Measurements from ENCODE around the gene RAB39B.
"Not testable (repeated sequence)": the region's sequence is repeated elsewhere in the genome, so short reads cannot be mapped to it uniquely, and the experiment has no call there.

The RAB39B gene, protein sequence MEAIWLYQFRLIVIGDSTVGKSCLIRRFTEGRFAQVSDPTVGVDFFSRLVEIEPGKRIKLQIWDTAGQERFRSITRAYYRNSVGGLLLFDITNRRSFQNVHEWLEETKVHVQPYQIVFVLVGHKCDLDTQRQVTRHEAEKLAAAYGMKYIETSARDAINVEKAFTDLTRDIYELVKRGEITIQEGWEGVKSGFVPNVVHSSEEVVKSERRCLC

DNA sequence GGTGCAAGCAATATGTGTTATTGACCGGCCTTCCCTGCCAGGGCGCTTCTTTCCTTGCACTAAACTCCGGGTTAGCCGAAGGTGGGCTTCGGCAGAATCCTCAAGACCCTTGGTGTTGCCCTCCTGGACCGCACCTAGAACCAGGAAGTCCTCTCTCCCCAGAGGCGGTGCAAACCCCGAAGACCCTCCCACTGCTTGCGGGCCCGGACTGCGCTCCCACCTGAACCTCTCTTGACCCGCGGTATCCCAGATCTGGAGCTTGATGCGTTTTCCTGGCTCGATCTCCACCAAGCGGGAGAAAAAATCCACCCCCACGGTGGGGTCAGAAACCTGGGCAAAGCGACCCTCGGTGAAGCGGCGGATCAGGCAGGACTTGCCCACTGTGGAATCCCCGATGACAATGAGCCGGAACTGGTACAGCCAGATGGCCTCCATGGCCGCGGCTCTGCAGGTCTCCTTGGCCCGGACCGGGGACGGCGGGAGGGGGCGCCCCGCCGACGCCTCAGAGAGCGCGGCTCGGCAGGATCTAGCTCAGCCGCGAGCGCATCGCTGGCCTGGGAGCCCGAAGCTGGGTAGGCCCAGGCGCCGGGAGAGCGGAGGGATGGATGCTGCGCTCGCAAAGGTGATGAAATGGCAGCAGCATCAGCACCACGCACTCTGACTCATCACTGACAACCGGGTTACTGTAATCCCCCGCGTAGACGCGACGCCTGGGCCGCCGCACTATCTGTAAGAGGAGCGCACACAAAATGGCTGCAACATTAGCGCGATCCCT is at the start of gene RAB39B:
Gene RAB39B (minus strand): TSS at position 638 of the 775 bp plus-strand sequence. CDS start 203 bp downstream, at position 435.
- peak; percentile 64 for DNase-seq (ENCODE audit: low spot score)

DNA sequence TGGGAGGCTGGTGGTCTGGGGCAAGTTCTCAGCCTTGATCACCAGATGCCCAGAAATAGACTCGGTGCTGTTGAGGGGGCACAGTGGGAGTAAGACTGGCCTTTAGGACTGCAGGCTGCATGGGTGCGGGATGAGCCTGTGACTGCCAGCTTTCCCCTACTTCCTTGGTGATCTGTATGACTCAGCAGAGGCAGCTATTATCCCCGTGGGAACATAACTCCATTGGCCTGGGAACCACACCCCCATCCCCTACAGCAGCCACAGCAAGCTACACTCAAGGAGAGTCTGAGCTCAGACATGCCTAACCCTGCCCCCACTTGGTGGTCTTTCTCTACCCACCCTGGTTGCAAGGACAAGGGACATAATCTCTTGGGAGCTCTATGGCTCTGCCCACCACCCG is 49.5 kb upstream of the RAB39B start:
- DNase-seq (ENCODE audit: low spot score), result no peak

DNA sequence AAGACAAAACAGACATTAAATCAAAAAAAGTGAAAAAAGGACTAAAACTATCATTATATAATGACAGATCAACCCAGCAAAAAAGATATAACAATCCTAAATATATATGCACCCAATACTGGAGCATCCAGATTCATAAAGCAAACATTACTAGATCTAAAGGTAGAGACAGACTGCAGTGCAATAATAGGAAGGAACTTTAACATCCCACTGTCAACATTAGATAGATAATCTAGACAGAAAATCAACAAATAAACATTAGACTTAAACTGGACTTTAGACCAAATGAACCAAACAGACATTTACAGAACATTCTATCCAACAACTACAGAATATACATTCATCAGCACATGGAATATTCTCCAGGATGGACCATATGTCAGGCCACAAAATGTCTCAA is 29.5 kb upstream of the RAB39B start:
- DNase-seq (ENCODE audit: low spot score), result no peak

DNA sequence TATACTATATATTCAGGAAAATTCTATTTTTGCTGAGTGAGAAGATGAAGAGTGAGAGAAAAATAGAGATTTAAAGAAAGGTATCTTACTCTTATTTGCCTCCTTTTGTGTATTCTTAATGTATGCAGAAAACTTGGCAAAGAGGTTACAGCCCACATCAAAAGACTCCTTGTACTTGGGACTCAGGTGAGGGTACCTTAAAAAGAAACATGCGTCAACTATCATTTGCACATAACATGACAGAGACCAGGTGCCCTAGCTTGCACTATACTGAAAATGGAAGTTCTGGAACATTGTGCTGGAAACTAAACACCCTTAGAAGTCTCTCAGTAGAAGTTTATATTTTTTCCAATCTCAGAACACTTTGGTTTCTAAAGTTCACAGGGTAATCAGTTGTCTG is 15.6 kb upstream of the RAB39B start:
- DNase-seq (ENCODE audit: low spot score), result no peak

DNA sequence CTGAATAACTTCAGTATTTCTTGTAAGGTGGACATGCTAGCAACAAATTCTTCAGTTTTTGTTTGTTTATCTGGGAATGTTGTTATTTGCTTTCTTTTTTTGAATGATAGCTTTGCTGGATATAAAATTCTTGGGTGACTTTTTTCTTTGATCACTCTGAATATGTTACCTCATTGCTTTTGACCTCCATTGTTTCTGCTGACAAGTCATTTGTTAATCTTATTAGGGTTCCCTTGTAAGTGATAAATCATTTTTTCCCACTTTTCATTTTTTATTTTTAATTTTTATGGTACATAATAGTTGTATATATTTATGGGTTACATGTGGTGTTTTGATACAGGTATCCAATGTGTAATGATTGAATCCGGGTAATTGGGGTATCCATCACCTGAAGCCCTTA is 6.7 kb upstream of the RAB39B start:
- DNase-seq (ENCODE audit: low spot score), result no peak

DNA sequence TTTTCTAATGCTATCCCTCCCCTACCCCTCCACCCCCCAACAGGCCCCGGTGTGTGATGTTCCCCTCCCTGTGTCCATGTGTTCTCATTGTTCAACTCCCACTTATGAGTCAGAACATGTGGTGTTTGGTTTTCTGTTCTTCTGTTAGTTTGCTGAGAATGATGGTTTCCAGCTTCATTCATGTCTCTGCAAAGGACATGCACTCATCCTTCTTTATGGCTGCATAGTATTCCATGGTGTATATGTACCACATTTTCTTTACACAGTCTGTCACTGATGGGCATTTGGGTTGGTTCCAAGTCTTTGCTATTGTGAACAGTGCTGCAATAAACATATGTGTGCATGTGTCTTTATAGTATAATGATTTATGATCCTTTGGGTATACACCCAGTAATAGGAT is 3.7 kb upstream of the RAB39B start:
- not testable (repeated sequence) for DNase-seq (ENCODE audit: low spot score)

DNA sequence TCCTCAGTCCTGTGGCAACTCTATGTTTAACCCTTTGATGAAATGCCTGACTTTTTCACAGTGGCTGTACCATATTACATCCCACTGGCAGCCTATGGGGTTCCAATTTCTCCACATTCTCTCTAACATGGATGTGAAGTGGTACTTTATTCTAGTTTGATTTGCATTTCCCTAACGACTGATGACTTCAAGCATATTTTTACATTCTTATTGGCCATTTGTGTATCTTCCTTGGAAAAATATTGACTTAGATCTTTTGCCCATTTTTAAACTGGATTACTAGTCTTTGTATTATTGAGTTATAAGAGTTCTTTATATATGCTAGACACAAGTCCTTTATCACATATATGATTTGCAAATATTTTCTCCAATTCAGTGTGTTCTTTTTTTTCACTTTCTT is 2.1 kb upstream of the RAB39B start:
- DNase-seq (ENCODE audit: low spot score), result no peak

DNA sequence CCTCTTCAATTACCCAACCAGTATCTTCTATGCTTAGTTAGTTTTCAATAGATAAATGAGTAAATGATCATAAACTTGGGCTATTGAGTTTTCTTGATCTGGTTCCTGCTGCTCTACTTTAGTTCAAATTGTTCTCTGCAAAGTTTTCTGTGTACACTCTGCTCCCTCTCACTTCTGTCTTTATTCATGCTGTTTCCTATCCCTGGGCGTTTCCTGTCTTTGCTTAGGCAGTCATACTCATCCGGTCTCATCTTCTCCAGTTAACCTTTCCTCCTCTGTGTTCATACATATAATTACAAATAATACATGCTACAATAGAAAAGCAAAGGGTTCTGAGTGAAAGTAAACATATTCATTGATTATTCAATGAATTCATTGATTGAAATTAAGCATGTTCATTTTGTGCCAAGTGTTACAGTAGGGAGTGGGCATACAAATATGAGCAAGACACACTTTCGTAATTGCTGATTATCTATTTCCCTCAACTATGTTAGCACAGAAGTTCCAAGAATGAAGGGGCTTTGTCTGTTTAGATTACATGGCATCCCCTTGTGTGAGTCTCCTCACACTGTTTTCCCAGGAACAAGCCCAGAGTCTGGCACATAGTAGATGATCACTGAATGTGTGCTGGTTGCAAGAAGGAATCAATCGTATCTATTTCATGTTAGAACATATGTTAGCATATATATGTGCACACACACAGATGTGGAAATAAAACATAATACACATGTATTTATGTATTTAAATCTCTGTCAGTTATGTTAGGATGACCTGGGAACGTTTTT is 1.1 kb downstream of the RAB39B start:
- no peak for DNase-seq (ENCODE audit: low spot score)

DNA sequence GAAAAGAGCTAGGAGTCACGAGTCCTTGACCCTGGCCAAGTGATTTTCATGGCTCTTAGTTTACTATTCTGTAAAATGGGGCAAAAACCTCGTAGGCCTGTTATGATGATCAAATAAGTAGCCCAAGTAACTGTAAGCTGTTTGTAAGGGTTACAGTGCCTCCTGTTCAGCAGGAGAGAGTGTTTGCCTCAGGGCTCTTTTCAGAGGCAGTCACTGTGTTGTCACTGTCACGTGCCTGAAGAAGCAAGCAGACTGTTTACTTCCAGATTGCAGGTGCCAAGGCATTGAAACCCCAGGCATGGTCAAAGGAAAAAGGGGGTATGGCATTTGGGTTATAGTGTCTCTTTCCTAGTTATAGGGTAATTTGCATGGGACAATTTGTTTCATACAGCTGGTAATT is 4.5 kb downstream of the RAB39B start:
- no peak for DNase-seq (ENCODE audit: low spot score)

DNA sequence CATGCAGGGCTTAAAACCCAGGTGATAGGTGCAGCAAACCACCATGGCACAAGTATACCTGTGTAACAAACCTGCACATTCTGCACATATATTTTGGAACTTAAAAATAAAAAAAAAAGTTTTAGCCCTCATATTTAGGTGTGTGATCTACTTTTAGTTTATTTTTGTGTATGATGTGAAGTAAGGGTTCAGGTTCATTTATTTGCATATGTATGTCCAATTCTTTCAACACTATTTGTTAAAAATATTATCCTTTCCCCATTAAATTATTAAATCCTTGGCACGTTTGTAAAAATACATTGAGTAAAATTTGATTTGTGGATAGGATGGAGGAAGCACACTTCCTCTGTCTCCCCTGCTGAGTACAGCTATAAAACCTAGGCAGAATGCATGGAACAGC is 12.9 kb downstream of the RAB39B start:
- DNase-seq (ENCODE audit: low spot score), result no peak

DNA sequence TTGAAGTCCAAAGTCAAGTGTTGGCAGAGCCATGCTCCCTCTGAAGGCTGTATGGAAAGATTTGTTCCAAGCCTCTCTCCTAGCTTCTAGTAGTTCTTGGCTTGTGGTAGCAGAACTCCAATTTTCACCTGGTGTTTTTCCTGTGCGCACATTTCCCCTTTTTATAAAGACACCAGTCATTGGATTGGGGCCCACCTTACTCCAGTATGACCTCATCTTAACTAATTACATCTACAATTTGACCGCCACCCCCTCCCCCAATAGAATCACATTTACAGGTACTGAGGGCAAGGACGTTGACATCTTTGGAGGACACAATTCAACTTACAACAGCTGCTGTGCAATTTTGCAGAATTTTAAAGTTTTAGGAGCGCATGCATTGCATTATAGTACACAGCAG is 16.8 kb downstream of the RAB39B start:
- no peak for DNase-seq (ENCODE audit: low spot score)

DNA sequence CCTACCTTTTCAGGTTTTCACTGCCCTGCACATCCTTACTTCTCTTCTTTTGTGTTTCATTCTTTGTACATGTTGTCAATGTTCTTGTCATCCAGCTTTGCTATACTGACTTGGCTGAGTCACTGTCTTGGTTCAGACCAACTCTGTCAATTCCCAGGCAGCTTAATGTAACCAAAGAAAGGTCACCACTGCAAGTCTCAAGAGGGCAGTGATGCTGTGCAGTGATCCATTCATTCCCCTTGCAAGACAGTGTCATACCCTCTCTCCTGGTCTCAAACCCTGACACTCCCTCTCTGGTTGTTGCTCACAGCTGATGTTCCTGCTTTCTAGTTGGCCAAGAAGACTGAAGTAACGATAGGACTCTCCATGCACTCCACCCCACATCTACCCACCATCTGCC is 17.5 kb downstream of the RAB39B start:
- no peak for DNase-seq (ENCODE audit: low spot score)

DNA sequence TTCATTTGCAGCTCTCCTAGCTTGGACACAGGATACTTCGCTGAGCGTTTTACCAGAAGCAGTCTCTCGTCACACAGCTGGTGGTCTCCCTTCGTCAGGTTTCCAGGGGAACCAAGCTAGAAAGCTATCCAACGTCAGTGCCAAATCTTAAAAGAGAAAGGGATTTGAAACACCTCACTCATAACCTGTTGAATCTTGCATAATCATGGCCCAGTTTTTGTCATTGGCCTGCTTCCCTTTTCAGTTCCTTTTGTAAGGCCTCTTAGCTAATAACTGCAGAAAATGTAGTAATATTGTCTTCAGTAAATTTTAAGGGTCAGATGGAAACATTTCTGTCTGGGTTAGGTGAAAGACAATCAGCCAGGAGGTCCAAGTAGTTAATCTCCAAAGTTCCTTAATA is 22.0 kb downstream of the RAB39B start:
- no peak for DNase-seq (ENCODE audit: low spot score)

DNA sequence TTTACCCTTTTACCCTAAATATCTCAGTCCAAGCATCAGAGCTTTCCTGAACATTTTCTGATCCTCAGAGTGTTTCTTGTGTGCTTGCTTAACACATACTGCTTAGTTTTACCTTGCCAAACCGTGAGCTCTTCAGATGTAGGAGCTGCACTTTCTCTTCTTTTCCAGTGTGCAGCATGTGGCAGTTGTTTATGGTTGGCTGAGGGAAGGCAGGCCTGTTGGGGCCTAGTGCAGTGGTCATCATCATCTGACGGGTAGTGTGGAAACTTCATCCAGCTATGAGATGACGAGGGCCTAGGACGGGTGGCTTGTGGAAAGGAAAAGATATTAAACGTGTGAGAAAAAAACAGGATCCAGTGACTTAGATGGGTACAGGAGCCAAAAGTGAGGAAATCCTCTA is 26.6 kb downstream of the RAB39B start:
- no peak for DNase-seq (ENCODE audit: low spot score)

DNA sequence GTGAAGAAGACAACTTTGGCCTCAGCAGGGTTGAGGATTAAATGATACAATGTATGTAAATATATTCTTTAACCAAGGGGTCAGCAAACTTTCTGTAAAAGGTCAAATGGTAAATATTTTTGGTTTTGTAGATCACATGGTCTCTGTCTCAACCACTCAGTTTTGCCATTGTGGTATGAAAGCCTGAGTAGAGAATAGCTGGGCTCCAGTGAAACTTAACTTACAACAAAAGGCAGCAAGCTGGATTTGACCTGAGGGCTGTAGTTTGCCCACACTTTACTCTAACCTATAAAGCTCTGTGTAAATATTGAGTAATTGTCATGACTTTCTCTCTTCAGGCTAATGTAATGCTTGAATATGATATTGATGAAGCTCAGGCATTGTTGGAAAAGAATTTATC is 28.4 kb downstream of the RAB39B start:
- DNase-seq (ENCODE audit: low spot score), result no peak

DNA sequence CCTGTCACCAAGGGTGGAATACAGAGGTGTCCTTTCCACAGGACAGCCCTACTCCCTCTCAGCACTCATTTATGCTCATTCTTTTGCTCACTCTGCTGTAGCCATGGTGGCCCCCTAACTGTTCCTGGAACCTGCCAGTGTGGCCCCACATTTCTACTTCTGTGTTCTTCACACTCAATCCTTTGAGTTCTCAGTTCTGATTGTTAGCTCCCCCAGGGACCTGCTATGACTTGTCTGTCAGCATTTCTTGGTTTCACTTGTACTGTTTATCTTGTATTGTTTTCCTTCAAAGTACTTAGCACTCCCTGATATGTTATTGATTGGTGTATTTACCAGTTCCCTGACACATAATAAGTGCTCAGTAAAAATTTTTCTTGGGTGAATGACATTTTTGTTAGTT is 33.1 kb downstream of the RAB39B start:
- DNase-seq (ENCODE audit: low spot score), result no peak

DNA sequence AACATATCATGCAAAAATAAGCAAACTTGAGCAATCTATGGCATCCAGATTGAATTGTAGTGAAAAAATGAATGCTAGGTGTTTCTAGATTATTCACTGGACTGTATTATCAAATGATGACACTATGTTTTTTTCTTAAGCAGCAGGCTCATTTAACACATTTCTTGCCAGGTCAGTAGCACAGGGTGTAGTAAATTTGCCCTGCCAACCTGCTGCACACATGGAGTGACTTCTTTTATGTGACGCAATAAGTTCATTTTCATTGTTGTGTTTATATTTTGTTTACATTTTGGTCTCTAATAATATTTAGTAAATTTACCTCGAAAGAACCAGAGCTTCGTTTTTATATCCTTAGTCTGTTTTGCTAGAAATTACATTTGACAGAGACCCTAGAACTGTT is 38.5 kb downstream of the RAB39B start:
- no peak for DNase-seq (ENCODE audit: low spot score)

DNA sequence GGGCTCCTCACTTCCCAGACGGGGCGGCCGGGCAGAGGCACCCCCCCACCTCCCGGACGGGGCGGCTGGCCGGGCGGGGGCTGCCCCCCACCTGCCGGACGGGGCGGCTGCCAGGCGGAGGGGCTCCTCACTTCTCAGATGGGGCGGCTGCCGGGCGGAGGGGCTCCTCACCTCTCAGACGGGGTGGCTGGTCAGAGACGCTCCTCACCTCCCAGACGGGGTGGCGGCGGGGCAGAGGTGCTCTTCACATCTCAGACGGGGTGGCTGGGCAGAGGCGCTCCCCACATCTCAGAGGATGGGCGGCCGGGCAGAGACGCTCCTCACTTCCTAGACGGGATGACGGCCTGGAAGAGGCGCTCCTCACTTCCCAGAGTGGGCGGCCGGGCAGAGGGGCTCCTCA is 40.5 kb downstream of the RAB39B start:
- DNase-seq (ENCODE audit: low spot score), result not testable (repeated sequence)

DNA sequence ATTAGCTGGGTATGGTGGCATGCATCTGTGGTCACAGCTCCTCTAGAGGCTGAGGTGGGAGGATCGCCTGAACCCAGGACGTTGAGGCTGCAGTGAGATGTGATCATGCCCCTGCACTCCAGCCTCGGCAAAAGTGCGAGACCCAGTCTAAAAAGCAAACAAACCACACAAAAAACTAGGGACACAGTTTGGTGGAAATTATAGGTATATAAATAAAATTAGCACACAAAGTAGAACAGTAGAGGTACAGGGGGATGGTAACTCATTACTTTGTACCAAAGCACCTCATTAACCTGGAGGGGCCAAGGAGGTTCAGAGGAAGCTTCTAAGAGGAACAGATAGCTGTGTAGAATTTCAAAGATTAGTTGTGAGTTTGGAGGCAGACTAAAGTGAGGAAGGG is 42.9 kb downstream of the RAB39B start:
- DNase-seq (ENCODE audit: low spot score), result no peak

DNA sequence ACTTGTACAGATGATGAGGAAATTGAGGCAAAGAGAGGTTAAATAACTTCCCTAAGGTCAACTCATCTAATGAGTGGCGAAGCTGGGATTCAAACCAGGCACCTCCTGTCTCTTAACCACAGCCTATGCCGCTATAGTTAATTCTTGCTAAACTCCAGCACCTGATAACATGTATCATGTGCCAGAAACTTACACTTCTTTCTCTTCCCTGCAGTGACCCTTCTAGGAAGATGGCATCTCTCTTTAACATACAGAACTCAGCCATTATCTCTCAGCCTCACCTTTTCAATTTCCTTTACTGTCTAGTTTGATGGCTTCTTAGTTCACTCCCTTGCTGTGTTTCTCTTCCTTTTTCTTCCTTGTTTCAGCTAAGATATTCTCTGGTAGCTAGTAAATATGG is 45.5 kb downstream of the RAB39B start:
- no peak for DNase-seq (ENCODE audit: low spot score)

DNA sequence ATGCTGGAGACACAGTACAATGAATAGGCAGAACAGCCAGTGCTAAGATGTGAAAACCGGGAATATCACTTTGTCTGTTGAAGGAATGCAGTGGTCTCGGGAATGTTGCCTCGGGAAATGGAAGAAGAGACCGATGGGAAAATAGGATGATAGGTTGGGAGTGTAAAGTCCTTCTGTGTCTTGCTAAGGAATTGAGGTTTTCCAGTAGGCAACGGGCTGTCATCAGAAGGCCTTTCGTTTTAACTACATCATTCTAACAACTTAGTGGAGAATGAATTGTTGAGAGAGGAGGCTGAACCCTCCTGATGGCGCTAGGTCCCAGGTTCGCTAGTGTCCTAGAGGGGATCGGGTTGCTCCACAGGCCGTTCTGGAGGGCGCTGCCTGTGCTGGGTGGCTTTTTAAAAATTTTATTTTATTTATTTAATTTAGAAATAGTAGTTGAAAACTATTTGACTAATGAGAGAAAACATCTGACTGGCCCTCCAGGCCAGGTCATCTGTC is 47.3 kb downstream of the RAB39B start:
- no peak for DNase-seq (ENCODE audit: low spot score)

DNA sequence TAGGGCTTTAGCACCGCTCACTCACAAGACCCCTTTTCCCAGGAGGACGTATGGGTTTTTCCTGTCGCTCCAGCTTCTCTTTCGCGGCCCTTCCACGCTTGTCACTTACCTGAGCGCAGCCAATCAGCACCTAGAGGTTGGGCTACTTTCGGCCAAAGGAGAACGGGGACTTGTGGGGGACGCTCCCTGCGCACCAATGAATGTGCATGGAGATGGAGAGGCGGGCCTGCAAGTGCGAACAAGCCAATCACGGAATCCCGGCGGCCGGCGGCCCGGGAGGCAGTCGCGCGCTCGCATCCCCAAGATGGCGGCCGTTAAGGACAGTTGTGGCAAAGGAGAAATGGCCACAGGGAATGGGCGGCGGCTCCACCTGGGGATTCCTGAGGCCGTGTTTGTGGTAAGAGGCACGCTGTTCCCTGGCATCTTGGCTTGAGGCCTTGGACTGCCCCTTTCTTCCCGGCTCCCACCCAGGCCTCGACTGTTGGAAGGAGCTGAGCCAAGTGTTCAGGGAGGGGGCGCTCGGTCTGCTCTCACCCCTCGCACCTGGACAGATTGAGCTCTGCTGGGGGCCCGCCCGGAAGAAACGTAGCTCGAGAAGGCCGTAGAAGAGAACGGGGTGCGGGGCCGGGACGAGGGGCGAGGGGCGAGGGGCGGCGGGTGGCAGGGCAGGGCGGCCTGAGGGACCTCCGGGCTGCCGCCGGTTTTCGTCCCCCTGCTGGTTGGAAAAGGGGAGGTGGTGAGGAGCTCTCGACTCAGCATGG is 47.9 kb downstream of the RAB39B start, which contains the start of gene VBP1:
Gene VBP1 (plus strand): TSS at position 282 of the 761 bp plus-strand sequence. CDS start 23 bp downstream, at position 305.
- DNase-seq (ENCODE audit: low spot score), result peak; percentile 88

Data from left forelimb (tissue), 1 donor.